B cell (primary cell): ENCODE data around the gene APOL2.

Experiments
- EZH2 ChIP-seq: IDR thresholded peaks from 2 replicates; pipeline ENCODE4 v1.6.1; 2012; ENCODE audit warnings: borderline replicate concordance, low read depth, mild to moderate bottlenecking, moderate library complexity, low read length; ENCODE audit not compliant: insufficient read depth, poor library complexity, severe bottlenecking
- TF ChIP-seq, protein P1 (sequence below): fragments of 200-600 bp; IDR thresholded peaks from one replicate; pipeline ENCODE4 v1.8.0; 2022; ENCODE audit warnings: antibody characterized with exemption, mild to moderate bottlenecking

DNA sequence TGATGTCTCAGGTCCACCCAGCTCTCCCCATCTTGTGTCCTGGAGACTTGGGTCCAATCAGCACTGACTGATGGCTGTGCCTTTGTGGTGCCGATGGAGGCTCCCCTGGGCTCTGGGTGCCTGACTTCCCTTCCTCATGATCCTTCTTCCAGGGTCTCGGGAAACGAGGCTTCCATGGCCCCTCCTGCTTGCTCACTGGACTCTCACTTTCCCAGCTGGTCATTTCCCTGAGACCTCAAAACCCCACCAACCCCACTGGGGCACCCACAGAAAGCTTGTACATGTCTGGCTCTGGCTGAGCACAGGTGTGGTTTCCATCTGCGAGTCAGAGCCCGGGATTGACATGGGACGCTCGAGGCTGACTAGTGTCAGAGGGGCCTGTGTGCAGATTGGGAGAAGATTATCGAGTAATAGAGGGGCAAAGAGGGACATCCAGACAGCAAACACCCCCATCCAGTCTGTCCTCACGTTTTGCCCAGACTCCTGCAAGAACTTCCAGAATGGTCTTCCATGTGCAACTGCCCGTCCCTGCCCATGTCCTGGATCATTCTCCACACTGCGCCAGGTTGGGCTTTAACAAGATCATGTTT lies 28.7 kb upstream of the APOL2 start:
- TF ChIP-seq, protein P1, sequence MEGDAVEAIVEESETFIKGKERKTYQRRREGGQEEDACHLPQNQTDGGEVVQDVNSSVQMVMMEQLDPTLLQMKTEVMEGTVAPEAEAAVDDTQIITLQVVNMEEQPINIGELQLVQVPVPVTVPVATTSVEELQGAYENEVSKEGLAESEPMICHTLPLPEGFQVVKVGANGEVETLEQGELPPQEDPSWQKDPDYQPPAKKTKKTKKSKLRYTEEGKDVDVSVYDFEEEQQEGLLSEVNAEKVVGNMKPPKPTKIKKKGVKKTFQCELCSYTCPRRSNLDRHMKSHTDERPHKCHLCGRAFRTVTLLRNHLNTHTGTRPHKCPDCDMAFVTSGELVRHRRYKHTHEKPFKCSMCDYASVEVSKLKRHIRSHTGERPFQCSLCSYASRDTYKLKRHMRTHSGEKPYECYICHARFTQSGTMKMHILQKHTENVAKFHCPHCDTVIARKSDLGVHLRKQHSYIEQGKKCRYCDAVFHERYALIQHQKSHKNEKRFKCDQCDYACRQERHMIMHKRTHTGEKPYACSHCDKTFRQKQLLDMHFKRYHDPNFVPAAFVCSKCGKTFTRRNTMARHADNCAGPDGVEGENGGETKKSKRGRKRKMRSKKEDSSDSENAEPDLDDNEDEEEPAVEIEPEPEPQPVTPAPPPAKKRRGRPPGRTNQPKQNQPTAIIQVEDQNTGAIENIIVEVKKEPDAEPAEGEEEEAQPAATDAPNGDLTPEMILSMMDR: no peak
- no peak for TF ChIP-seq EZH2
